ENCODE results near the gene IP6K2.

IP6K2 gene

GRCh38 chr3:48655063-48655462, 62.0 kb downstream of the IP6K2 start:
- H3K4me3 ChIP-seq (ENCODE audit: low read length) = no peak overlapping the region
- no peak for DNase-seq (ENCODE audit: low read depth)
- TF ChIP-seq, protein P1, sequence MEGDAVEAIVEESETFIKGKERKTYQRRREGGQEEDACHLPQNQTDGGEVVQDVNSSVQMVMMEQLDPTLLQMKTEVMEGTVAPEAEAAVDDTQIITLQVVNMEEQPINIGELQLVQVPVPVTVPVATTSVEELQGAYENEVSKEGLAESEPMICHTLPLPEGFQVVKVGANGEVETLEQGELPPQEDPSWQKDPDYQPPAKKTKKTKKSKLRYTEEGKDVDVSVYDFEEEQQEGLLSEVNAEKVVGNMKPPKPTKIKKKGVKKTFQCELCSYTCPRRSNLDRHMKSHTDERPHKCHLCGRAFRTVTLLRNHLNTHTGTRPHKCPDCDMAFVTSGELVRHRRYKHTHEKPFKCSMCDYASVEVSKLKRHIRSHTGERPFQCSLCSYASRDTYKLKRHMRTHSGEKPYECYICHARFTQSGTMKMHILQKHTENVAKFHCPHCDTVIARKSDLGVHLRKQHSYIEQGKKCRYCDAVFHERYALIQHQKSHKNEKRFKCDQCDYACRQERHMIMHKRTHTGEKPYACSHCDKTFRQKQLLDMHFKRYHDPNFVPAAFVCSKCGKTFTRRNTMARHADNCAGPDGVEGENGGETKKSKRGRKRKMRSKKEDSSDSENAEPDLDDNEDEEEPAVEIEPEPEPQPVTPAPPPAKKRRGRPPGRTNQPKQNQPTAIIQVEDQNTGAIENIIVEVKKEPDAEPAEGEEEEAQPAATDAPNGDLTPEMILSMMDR (conservative IDR thresholded peaks at IDR 0.05; ENCODE audit: low read depth, low read length) = no peak

GRCh38 chr3:48652923-48653715, 63.9 kb downstream of the IP6K2 start:
- no peak overlapping the region for H3K4me3 ChIP-seq (ENCODE audit: low read length)
- TF ChIP-seq, protein P1 (conservative IDR thresholded peaks at IDR 0.05; ENCODE audit: low read depth, low read length) = no peak
- no peak for DNase-seq (ENCODE audit: low read depth)

GRCh38 chr3:48651771-48652170, 65.2 kb downstream of the IP6K2 start:
- TF ChIP-seq, protein P1 (conservative IDR thresholded peaks at IDR 0.05; ENCODE audit: low read depth, low read length) = no peak
- no peak for DNase-seq (ENCODE audit: low read depth)
- H3K4me3 ChIP-seq (ENCODE audit: low read length) = no peak overlapping the region

- no peak for DNase-seq (ENCODE audit: low read depth)
- TF ChIP-seq, protein P1 (conservative IDR thresholded peaks at IDR 0.05; ENCODE audit: low read depth, low read length) = no peak
- no peak overlapping the region for H3K4me3 ChIP-seq (ENCODE audit: low read length)
These were observed 66.3 kb downstream of the IP6K2 start for GRCh38 chr3:48650723-48651122.

GRCh38 chr3:48648188-48648850, 68.7 kb downstream of the IP6K2 start:
- no peak for DNase-seq (ENCODE audit: low read depth)
- TF ChIP-seq, protein P1 (conservative IDR thresholded peaks at IDR 0.05; ENCODE audit: low read depth, low read length) = no peak
- H3K4me3 ChIP-seq (ENCODE audit: low read length) = no peak overlapping the region

DNA sequence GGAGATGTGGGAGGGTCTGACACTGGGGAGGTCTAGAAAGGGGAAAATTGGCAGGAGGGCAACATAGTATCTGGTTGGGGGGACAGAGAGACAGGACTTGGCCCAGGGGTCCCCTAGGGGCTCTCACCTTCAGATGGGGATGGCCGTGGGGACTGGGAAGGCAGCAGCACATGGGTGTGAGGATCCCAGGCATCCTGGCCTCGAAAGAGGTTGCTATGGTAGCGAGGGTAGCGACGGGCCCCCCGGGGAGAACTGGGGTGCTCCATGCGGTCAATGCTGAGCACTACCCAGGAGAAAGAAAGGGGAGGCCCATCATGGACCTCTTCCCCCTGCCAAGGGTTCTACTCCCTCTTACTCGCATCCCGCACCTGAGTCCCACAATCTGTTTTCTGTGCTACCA, 69.3 kb downstream of the IP6K2 start:
- no peak for DNase-seq (ENCODE audit: low read depth)
- TF ChIP-seq, protein P1 (conservative IDR thresholded peaks at IDR 0.05; ENCODE audit: low read depth, low read length) = no peak
- no peak overlapping the region for H3K4me3 ChIP-seq (ENCODE audit: low read length)

Data from retinal pigment epithelial cell (primary cell).